SK-N-SH treated with all-trans-retinoic acid at 6 μM for 48 hours (cell line): ENCODE results near the gene DOCK2.

Experiments used
- ARNTL ChIP-seq: fragments of 450-650 bp; formaldehyde crosslinking; IDR thresholded peaks from 2 replicates; pipeline ENCODE4 v1.5.0; 2020; ENCODE audit warnings: low read depth, mild to moderate bottlenecking, moderate library complexity, borderline replicate concordance
- BACH2 ChIP-seq: fragments of 250-450 bp; sonication (Bioruptor Pico); IDR thresholded peaks from 2 replicates; pipeline ENCODE4 v1.9.0; 2021; ENCODE audit warnings: mild to moderate bottlenecking, borderline replicate concordance
- ESRRG ChIP-seq: fragments of 250-450 bp; sonication (Bioruptor Pico); IDR thresholded peaks from 2 replicates; pipeline ENCODE4 v1.6.1; 2021; ENCODE audit warnings: mild to moderate bottlenecking
- GLIS3 ChIP-seq: fragments of 250-450 bp; sonication (Bioruptor Pico); IDR thresholded peaks from 2 replicates; pipeline ENCODE4 v1.5.0; 2020; ENCODE audit warnings: mild to moderate bottlenecking, moderate library complexity
- OSR1 ChIP-seq: fragments of 250-450 bp; sonication (Bioruptor Pico); IDR thresholded peaks from 2 replicates; pipeline ENCODE4 v1.8.0; 2022; ENCODE audit warnings: moderate library complexity, mild to moderate bottlenecking, inconsistent platforms
- PPARA ChIP-seq: fragments of 250-450 bp; sonication (Bioruptor Pico); IDR thresholded peaks from 2 replicates; pipeline ENCODE4 v1.5.0; 2020; ENCODE audit warnings: mild to moderate bottlenecking, borderline replicate concordance
- TCF4 ChIP-seq: fragments of 250-450 bp; sonication (Bioruptor Pico); IDR thresholded peaks from 2 replicates; pipeline ENCODE4 v1.8.0; 2021; ENCODE audit warnings: mild to moderate bottlenecking, moderate library complexity, borderline replicate concordance
- TOX ChIP-seq: fragments of 250-450 bp; sonication (Bioruptor Pico); IDR thresholded peaks from 2 replicates; pipeline ENCODE4 v1.8.0; 2021; ENCODE audit warnings: mild to moderate bottlenecking, moderate library complexity, borderline replicate concordance
- TSHZ2 ChIP-seq: fragments of 250-450 bp; sonication (Bioruptor Pico); IDR thresholded peaks from 2 replicates; pipeline ENCODE4 v1.5.0; 2020; ENCODE audit warnings: mild to moderate bottlenecking, moderate library complexity
- ZFP3 ChIP-seq: fragments of 250-450 bp; sonication (Bioruptor Pico); IDR thresholded peaks from 2 replicates; pipeline ENCODE4 v1.5.0; 2020; ENCODE audit warnings: mild to moderate bottlenecking, moderate library complexity
- ZNF8 ChIP-seq: fragments of 450-650 bp; formaldehyde crosslinking; IDR thresholded peaks from 2 replicates; pipeline ENCODE4 v1.5.0; 2020; ENCODE audit warnings: mild to moderate bottlenecking, moderate library complexity
- TF ChIP-seq, protein P1 (sequence below): fragments of 250-450 bp; sonication (Bioruptor Pico); IDR thresholded peaks from 2 replicates; pipeline ENCODE4 v1.8.0; 2021; ENCODE audit warnings: low read depth, mild to moderate bottlenecking, moderate library complexity, borderline replicate concordance
- TF ChIP-seq, protein P2 (sequence below): fragments of 250-450 bp; sonication (Bioruptor Pico); IDR thresholded peaks from 2 replicates; pipeline ENCODE4 v1.5.1; 2021; ENCODE audit warnings: mild to moderate bottlenecking, moderate library complexity
- TF ChIP-seq, protein P3 (sequence below): fragments of 250-450 bp; sonication (Bioruptor Pico); IDR thresholded peaks from 2 replicates; pipeline ENCODE4 v1.5.1; 2020; ENCODE audit warnings: low read depth, mild to moderate bottlenecking, moderate library complexity

DNA sequence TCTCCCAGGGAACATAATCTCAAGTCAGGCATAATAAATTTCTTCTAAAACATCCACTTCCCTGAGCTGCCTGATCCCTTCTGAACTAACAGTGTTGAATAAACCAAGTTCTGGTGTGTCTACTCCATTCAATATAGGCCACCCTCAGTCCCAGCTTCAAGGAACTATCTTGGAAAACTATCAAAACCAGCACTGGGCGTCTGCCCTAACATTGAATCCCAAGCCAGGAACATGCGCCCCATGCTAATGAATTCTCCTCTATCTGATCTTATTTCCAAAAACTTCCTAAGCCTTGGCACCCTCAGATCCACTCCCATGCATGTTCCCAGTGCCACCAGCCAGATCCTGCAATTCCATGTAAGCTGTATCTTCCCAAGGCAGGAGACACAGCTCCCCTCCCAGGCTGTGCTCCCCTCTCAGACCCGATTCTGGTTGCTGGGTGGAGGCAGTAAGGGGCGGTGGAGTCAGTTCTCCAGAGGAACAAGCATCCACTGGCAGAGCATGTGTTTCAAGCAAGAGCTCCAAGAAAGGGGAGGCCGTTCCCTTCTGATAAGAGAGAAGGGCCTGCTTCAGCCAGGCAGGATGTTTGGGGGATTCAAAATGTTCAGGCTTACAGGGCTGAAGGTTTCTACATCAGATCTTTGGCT lies 455.5 kb downstream of the DOCK2 start:
- TF ChIP-seq, protein P1, sequence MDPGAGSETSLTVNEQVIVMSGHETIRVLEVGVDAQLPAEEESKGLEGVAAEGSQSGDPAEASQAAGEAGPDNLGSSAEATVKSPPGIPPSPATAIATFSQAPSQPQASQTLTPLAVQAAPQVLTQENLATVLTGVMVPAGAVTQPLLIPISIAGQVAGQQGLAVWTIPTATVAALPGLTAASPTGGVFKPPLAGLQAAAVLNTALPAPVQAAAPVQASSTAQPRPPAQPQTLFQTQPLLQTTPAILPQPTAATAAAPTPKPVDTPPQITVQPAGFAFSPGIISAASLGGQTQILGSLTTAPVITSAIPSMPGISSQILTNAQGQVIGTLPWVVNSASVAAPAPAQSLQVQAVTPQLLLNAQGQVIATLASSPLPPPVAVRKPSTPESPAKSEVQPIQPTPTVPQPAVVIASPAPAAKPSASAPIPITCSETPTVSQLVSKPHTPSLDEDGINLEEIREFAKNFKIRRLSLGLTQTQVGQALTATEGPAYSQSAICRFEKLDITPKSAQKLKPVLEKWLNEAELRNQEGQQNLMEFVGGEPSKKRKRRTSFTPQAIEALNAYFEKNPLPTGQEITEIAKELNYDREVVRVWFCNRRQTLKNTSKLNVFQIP (CRISPR knock-in tag), result no peak
- TF ChIP-seq BACH2 (CRISPR knock-in tag) (no peak), ESRRG (no peak), TOX (CRISPR knock-in tag) (no peak), GLIS3 (no peak), OSR1 (CRISPR knock-in tag) (no peak), ZFP3 (CRISPR knock-in tag) (no peak), TCF4 (no peak), ARNTL (no peak), TSHZ2 (no peak), ZNF8 (CRISPR knock-in tag) (no peak), PPARA (no peak)
- TF ChIP-seq, protein P2, sequence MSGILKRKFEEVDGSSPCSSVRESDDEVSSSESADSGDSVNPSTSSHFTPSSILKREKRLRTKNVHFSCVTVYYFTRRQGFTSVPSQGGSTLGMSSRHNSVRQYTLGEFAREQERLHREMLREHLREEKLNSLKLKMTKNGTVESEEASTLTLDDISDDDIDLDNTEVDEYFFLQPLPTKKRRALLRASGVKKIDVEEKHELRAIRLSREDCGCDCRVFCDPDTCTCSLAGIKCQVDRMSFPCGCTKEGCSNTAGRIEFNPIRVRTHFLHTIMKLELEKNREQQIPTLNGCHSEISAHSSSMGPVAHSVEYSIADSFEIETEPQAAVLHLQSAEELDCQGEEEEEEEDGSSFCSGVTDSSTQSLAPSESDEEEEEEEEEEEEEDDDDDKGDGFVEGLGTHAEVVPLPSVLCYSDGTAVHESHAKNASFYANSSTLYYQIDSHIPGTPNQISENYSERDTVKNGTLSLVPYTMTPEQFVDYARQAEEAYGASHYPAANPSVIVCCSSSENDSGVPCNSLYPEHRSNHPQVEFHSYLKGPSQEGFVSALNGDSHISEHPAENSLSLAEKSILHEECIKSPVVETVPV (CRISPR knock-in tag), result no peak
- TF ChIP-seq, protein P3, sequence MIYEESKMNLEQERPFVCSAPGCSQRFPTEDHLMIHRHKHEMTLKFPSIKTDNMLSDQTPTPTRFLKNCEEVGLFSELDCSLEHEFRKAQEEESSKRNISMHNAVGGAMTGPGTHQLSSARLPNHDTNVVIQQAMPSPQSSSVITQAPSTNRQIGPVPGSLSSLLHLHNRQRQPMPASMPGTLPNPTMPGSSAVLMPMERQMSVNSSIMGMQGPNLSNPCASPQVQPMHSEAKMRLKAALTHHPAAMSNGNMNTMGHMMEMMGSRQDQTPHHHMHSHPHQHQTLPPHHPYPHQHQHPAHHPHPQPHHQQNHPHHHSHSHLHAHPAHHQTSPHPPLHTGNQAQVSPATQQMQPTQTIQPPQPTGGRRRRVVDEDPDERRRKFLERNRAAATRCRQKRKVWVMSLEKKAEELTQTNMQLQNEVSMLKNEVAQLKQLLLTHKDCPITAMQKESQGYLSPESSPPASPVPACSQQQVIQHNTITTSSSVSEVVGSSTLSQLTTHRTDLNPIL (CRISPR knock-in tag), result no peak
